Testis (tissue), 3 donors: Measurements from ENCODE around the gene FITM1. TPM values are rescaled to one million over a fixed set of nuclear protein-coding genes. Genes with fewer than 3 reads are reported as not detected.

ENCODE experiments used
- DNase-seq: peaks from one replicate; pipeline ENCODE4 v3.0.0-alpha.2; 2019
- H3K27ac ChIP-seq, 2 donors: fragments of 200-600 bp; sonication (generic); one replicate each; pipeline ENCODE4 v1.5.1; 2019
- H3K27me3 ChIP-seq: fragments of 200-600 bp; sonication (generic); one replicate; pipeline ENCODE4 v1.5.1; 2019
- H3K36me3 ChIP-seq: fragments of 200-600 bp; sonication (generic); one replicate; pipeline ENCODE4 v1.5.1; 2017; ENCODE audit warnings: low read depth; ENCODE audit errors: missing control alignments
- H3K4me1 ChIP-seq: fragments of 200-600 bp; sonication (generic); one replicate; pipeline ENCODE4 v1.5.1; 2019
- H3K4me3 ChIP-seq, 2 donors: fragments of 200-600 bp; sonication (generic); one replicate each; pipeline ENCODE4 v1.5.1; 2017 to 2019
- H3K9me3 ChIP-seq: fragments of 200-600 bp; sonication (generic); one replicate; pipeline ENCODE4 v1.5.1; 2017
- POLR2A ChIP-seq: fragments of 450-650 bp; IDR thresholded peaks from one replicate; pipeline ENCODE4 v1.6.1; 2017; ENCODE audit warnings: antibody characterized with exemption, mild to moderate bottlenecking, moderate library complexity
- WGBS, 2 donors: methylation state at CpG; one replicate each; pipeline ENCODE4 v1.1.5; 2018; 5-methylcytosine and 5-hydroxymethylcytosine counted together
- intact Hi-C: fragments of 100-400 bp; cut with DNase I; formaldehyde crosslinking; loops from one replicate; pipeline ENCODE4 v1.15.1; 2023; ENCODE audit warnings: low total_unique reads
- microRNA-seq, 2 donors: library from miRNA; unstranded; fragments of <30 nt; microRNA quantifications; one replicate each; pipeline ENCODE4, GENCODE V29; 2016; ENCODE audit warnings: borderline number of aligned reads in 2 of 2, borderline replicate concordance in 1 of 2
- polyA plus RNA-seq: library from polyadenylated mRNA; stranded (reverse); fragments of 350-450 nt; fragmentation: Illumina TruSeq; extraction: RNeasy Lipid Tissue Mini Kit (QIAGEN cat#74804); gene quantifications from one replicate; pipeline ENCODE4 v1.2.3, GENCODE V29; 2014; ENCODE audit warnings: low read depth, low replicate concordance; ENCODE audit not compliant: insufficient read depth
- small RNA-seq, 2 donors: library from RNA; depleted of rRNA; stranded (forward); fragments of <200 nt; gene quantifications; one replicate each; pipeline ENCODE3, GENCODE V24; 2016
- total RNA-seq, 2 donors: library from RNA; depleted of rRNA; stranded (reverse); fragments of >200 nt; gene quantifications; one replicate each; pipeline ENCODE4 v1.2.3, GENCODE V29; 2016
- TF ChIP-seq, protein P1 (sequence below), 3 experiments: fragments of 450-650 bp in 2 of 3; fragments of 200-600 bp in 1 of 3; sonication (generic) in 1 of 3; IDR thresholded peaks; one replicate each; pipeline ENCODE4 v1.5.1; 2016 to 2019; ENCODE audit warnings: antibody characterized with exemption in 3 of 3, mild to moderate bottlenecking in 2 of 3, moderate library complexity in 1 of 3

FITM1 gene
- total and polyA plus RNA-seq, 3 donors from 2014 or later: 2.2 to 3.7 (median 3.5) TPM

DNA sequence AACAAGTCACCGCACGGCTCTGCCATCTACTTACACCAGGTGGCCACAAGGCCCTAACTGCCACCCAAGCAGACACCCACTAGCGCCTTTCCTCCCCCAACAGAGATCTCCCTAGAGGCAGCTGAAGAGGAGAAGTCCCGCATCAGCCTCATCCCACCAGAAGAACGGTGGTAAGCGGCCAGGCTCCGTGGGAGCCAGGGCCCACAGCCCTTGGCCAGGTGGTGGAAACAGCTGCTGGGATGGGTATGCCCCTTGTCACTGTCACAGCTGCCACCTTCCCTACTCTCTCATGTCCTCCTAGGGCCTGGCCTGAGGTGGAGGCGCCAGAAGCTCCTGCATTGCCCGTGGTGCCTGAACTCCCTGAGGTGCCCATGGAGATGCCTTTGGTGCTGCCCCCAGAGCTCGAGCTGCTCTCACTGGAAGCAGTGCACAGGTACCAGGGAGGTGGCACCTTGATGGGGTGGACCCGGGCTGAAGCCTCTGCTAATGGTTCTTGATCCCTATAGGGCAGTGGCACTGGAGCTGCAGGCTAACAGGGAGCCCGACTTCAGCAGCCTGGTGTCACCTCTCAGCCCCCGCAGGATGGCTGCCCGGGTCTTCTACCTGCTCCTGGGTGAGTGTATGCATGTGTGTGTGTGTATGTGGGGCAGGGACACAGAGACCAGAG, 49.0 kb downstream of the FITM1 start:
- Histone ChIP-seq H3K9me3 (no peaks in the 10 kb centered on the region), H3K4me1 (no peaks in the 10 kb centered on the region), H3K4me3 (no peak overlapping the region), H3K36me3 (no peaks in the 10 kb centered on the region), H3K27me3 (no peaks in the 10 kb centered on the region), H3K27ac (no peak overlapping the region)
- 80 to 91% methylated on average over 7 to 14 of the region's 14 CpGs for WGBS, 2 donors
- TF ChIP-seq, protein P1, sequence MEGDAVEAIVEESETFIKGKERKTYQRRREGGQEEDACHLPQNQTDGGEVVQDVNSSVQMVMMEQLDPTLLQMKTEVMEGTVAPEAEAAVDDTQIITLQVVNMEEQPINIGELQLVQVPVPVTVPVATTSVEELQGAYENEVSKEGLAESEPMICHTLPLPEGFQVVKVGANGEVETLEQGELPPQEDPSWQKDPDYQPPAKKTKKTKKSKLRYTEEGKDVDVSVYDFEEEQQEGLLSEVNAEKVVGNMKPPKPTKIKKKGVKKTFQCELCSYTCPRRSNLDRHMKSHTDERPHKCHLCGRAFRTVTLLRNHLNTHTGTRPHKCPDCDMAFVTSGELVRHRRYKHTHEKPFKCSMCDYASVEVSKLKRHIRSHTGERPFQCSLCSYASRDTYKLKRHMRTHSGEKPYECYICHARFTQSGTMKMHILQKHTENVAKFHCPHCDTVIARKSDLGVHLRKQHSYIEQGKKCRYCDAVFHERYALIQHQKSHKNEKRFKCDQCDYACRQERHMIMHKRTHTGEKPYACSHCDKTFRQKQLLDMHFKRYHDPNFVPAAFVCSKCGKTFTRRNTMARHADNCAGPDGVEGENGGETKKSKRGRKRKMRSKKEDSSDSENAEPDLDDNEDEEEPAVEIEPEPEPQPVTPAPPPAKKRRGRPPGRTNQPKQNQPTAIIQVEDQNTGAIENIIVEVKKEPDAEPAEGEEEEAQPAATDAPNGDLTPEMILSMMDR (IDR thresholded peaks at IDR 0.05): no peak
- no peak for TF ChIP-seq POLR2A
- intact Hi-C loops: no loop called here
- no peak for DNase-seq

DNA sequence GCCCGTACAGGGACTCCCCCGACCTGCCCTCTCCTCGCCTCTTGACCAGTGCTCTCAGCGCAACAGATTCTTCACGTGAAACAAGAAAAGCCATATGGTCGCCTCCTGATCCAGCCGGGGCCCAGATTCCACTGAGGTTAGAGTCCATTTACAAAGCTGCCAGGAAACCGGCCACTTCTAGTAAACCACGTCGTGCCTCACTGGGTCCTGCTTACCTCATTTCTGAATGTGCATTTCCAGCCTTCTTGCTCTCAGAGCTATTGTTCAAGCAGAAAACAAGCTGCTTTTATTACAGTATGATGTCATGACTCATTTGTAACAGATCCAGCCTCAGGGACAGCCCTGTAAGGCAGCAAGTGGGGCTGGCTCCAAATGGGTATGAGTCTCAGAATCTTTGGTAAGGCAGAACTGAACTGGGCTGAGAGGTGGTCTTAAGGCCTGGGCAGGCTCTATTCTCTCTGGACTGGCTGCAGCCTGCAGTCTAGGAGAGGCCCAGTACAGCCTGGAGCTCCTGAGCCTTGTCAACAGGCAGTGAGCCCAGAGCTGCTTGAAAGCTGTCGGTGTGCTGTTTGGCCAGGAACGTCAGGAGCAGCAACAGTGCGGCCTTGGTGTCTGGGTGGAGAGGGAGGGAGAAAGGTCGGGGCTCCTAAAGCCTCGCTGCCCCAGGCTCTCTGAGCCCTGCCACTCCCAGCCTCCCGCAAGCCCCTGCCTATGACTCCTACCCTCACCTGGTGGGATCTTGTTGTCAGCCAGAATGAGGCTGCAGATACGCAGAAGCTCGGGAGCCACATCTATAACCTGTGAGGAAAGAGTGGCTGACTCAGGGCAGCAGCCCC, 49.7 kb downstream of the FITM1 start:
- peak overlapping the region in 1 of 2 donors; percentile 44 for H3K27ac ChIP-seq
- TF ChIP-seq, protein P1 (IDR thresholded peaks at IDR 0.05): no peak
- no peak for TF ChIP-seq POLR2A
- H3K4me3 ChIP-seq: no peak overlapping the region
- no peaks in the 10 kb centered on the region for H3K36me3 ChIP-seq
- no peaks in the 10 kb centered on the region for H3K4me1 ChIP-seq
- 72 to 82% methylated on average over 13 to 18 of the region's 18 CpGs for WGBS, 2 donors
- H3K9me3 ChIP-seq: no peaks in the 10 kb centered on the region
- no peak for DNase-seq
- intact Hi-C loops: no loop called here
- H3K27me3 ChIP-seq: no peaks in the 10 kb centered on the region

DNA sequence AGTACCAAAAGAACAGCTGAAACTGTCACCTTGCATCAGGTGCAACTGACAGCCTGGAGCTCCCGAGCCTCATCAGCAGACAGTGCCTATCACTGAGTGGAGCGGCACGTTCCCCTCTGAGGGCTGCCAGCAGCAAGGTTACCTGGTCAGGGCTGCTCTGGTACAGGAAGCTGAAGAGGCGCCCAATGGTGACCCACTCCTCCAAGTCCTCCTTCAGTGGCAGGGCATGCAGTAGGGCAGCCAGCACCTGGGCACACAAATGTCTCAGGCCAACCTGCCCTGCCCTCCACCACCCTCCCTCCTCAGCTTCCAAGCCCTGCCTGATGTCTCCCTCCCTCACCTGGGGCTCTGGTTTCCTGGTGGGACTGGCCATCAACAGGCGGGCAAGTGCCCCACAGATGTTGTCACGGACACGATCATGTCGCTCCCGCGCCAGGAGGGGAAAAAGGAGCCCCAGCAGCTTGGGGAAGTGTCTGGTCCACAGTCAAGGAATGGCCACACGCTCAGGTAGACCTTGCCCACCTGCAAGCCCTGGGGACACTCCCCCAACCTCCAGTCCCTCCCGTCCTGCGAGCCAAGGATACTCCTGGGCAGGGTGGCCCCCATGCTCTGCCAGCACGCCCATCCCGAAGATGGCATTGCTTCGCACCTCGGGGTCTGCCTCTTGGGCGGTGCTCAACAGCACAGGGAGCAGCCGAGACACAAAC, 51.1 kb downstream of the FITM1 start:
- no peak for DNase-seq
- H3K27me3 ChIP-seq: no peaks in the 10 kb centered on the region
- intact Hi-C loops: no loop called here
- 89 to 92% methylated on average over 6 to 17 of the region's 19 CpGs for WGBS, 2 donors
- H3K9me3 ChIP-seq: no peaks in the 10 kb centered on the region
- H3K4me1 ChIP-seq: no peaks in the 10 kb centered on the region
- H3K27ac ChIP-seq: no peak overlapping the region
- H3K4me3 ChIP-seq: no peak overlapping the region
- no peaks in the 10 kb centered on the region for H3K36me3 ChIP-seq
- TF ChIP-seq POLR2A: no peak
- TF ChIP-seq, protein P1 (IDR thresholded peaks at IDR 0.05): no peak

Small RNA genes within 50 kb of the gene (microRNA-seq; reads per million reads assigned to microRNA genes)
- 0 reads per million in 2 donors for gene MIR7703

Small RNA genes within 50 kb of the gene (small RNA-seq; reads per million reads assigned to genes)
- gene IPO4: 0 to 0.19 reads per million in 2 donors
- gene IRF9: 0 reads per million in 2 donors
- 0.37 to 0.47 reads per million in 2 donors for gene RNA5SP383

Other genes with a start within 250 kb of the FITM1 start
Only the 30 nearest of the 31 such genes appear.
- 10 to 100 TPM; 33.6 to 41.8 TPM for gene DHRS4, start 176.9 kb upstream of the FITM1 start, total RNA-seq
- gene DHRS4, start 176.9 kb upstream of the FITM1 start, polyA plus RNA-seq: 26.0 TPM
- 10 to 100 TPM; 15.7 to 23.4 TPM for gene DHRS4L2, start 141.7 kb upstream of the FITM1 start, total RNA-seq
- gene DHRS4L2, start 141.7 kb upstream of the FITM1 start, polyA plus RNA-seq: 22.4 TPM
- 1 to 10 TPM; 7.7 to 8.6 TPM for gene CARMIL3, start 78.7 kb upstream of the FITM1 start, total RNA-seq
- 6.8 TPM for gene CARMIL3, start 78.7 kb upstream of the FITM1 start, polyA plus RNA-seq
- under 1 TPM; 0.12 to 0.71 TPM for gene CPNE6, start 59.1 kb upstream of the FITM1 start, total RNA-seq
- gene CPNE6, start 59.1 kb upstream of the FITM1 start, polyA plus RNA-seq: 5.7 TPM
- gene PCK2, start 36.3 kb upstream of the FITM1 start, total RNA-seq: 10 to 100 TPM; 20.7 to 30.6 TPM
- gene PCK2, start 36.3 kb upstream of the FITM1 start, polyA plus RNA-seq: 43.6 TPM
- 10 to 100 TPM; 67.6 to 68.0 TPM for gene DCAF11, start 15.9 kb upstream of the FITM1 start, total RNA-seq
- 77.4 TPM for gene DCAF11, start 15.9 kb upstream of the FITM1 start, polyA plus RNA-seq
- 1 to 10 TPM; 6.6 to 8.3 TPM for gene NRL, start 15.7 kb upstream of the FITM1 start, total RNA-seq
- 8.2 TPM for gene NRL, start 15.7 kb upstream of the FITM1 start, polyA plus RNA-seq
- 10 to 100 TPM; 43.3 to 63.9 TPM for gene PSME1, start 5.5 kb downstream of the FITM1 start, total RNA-seq
- gene PSME1, start 5.5 kb downstream of the FITM1 start, polyA plus RNA-seq: 101 TPM
- 10 to 100 TPM; 15.2 to 23.9 TPM for gene EMC9, start 10.9 kb downstream of the FITM1 start, total RNA-seq
- gene EMC9, start 10.9 kb downstream of the FITM1 start, polyA plus RNA-seq: 33.7 TPM
- gene PSME2, start 16.0 kb downstream of the FITM1 start, total RNA-seq: 10 to 100 TPM; 49.8 to 78.1 TPM
- 122 TPM for gene PSME2, start 16.0 kb downstream of the FITM1 start, polyA plus RNA-seq
- 10 to 100 TPM; 94.5 to 96.8 TPM for gene RNF31, start 16.8 kb downstream of the FITM1 start, total RNA-seq
- gene RNF31, start 16.8 kb downstream of the FITM1 start, polyA plus RNA-seq: 71.0 TPM
- 10 to 100 TPM; 45.7 to 56.2 TPM for gene IRF9, start 30.6 kb downstream of the FITM1 start, total RNA-seq
- 74.8 TPM for gene IRF9, start 30.6 kb downstream of the FITM1 start, polyA plus RNA-seq
- gene REC8, start 41.4 kb downstream of the FITM1 start, total RNA-seq: 10 to 100 TPM; 27.7 to 55.9 TPM
- gene REC8, start 41.4 kb downstream of the FITM1 start, polyA plus RNA-seq: 58.8 TPM
- gene IPO4, start 58.2 kb downstream of the FITM1 start, total RNA-seq: 100 to 1,000 TPM in 1 of 2 donors, 10 to 100 TPM in 1; 85.9 to 140 TPM
- 156 TPM for gene IPO4, start 58.2 kb downstream of the FITM1 start, polyA plus RNA-seq
- 10 to 100 TPM; 45.0 to 50.0 TPM for gene TM9SF1, start 64.8 kb downstream of the FITM1 start, total RNA-seq
- 53.2 TPM for gene TM9SF1, start 64.8 kb downstream of the FITM1 start, polyA plus RNA-seq
- 10 to 100 TPM; 19.4 to 27.4 TPM for gene TSSK4, start 75.0 kb downstream of the FITM1 start, total RNA-seq
- gene TSSK4, start 75.0 kb downstream of the FITM1 start, polyA plus RNA-seq: 78.2 TPM
- gene CHMP4A, start 82.8 kb downstream of the FITM1 start, total RNA-seq: 100 to 1,000 TPM in 1 of 2 donors, 10 to 100 TPM in 1; 52.9 to 111 TPM
- 56.3 TPM for gene CHMP4A, start 82.8 kb downstream of the FITM1 start, polyA plus RNA-seq
- gene MDP1, start 85.4 kb downstream of the FITM1 start, total RNA-seq: 10 to 100 TPM; 17.3 to 19.5 TPM
- 20.1 TPM for gene MDP1, start 85.4 kb downstream of the FITM1 start, polyA plus RNA-seq
- 100 to 1,000 TPM in 1 of 2 donors, 10 to 100 TPM in 1; 94.6 to 110 TPM for gene NEDD8, start 101.7 kb downstream of the FITM1 start, total RNA-seq
- 180 TPM for gene NEDD8, start 101.7 kb downstream of the FITM1 start, polyA plus RNA-seq
- gene GMPR2, start 102.3 kb downstream of the FITM1 start, total RNA-seq: 10 to 100 TPM; 30.0 to 42.2 TPM
- gene GMPR2, start 102.3 kb downstream of the FITM1 start, polyA plus RNA-seq: 49.9 TPM
- gene TINF2, start 112.0 kb downstream of the FITM1 start, total RNA-seq: 10 to 100 TPM; 27.5 to 32.1 TPM
- 45.6 TPM for gene TINF2, start 112.0 kb downstream of the FITM1 start, polyA plus RNA-seq
- gene TGM1, start 132.5 kb downstream of the FITM1 start, total RNA-seq: 10 to 100 TPM in 1 of 2 donors, 1 to 10 TPM in 1; 3.6 to 10.5 TPM
- 5.4 TPM for gene TGM1, start 132.5 kb downstream of the FITM1 start, polyA plus RNA-seq
- gene RABGGTA, start 140.9 kb downstream of the FITM1 start, total RNA-seq: 10 to 100 TPM; 70.9 to 90.2 TPM
- 33.5 TPM for gene RABGGTA, start 140.9 kb downstream of the FITM1 start, polyA plus RNA-seq
- 10 to 100 TPM; 22.5 to 24.6 TPM for gene DHRS1, start 169.1 kb downstream of the FITM1 start, total RNA-seq
- 19.2 TPM for gene DHRS1, start 169.1 kb downstream of the FITM1 start, polyA plus RNA-seq
- 10 to 100 TPM; 25.0 to 27.6 TPM for gene NOP9, start 169.2 kb downstream of the FITM1 start, total RNA-seq
- gene NOP9, start 169.2 kb downstream of the FITM1 start, polyA plus RNA-seq: 20.1 TPM
- gene CIDEB, start 177.3 kb downstream of the FITM1 start, total RNA-seq: 1 to 10 TPM; 3.8 to 6.6 TPM
- 7.0 TPM for gene CIDEB, start 177.3 kb downstream of the FITM1 start, polyA plus RNA-seq
- 10 to 100 TPM; 23.4 to 28.1 TPM for gene LTB4R2, start 179.5 kb downstream of the FITM1 start, total RNA-seq
- gene LTB4R2, start 179.5 kb downstream of the FITM1 start, polyA plus RNA-seq: 4.2 TPM
- gene LTB4R, start 180.8 kb downstream of the FITM1 start, total RNA-seq: 10 to 100 TPM; 10.3 to 10.9 TPM
- gene LTB4R, start 180.8 kb downstream of the FITM1 start, polyA plus RNA-seq: 5.5 TPM
- 10 to 100 TPM; 13.9 to 23.1 TPM for gene ADCY4, start 204.4 kb downstream of the FITM1 start, total RNA-seq
- 10.0 TPM for gene ADCY4, start 204.4 kb downstream of the FITM1 start, polyA plus RNA-seq
- 10 to 100 TPM in 1 of 2 donors, 1 to 10 TPM in 1; 3.2 to 11.3 TPM for gene RIPK3, start 209.3 kb downstream of the FITM1 start, total RNA-seq
- gene RIPK3, start 209.3 kb downstream of the FITM1 start, polyA plus RNA-seq: 2.8 TPM